Nephron progenitor cell (in vitro differentiated cells): Measurements from ENCODE around the gene CPNE5.

Experiments
- DNase-seq: peaks from one replicate; pipeline ENCODE4 v3.0.0; 2021
- H3K27ac Mint-ChIP-seq: 2 replicates; pipeline ENCODE4 v1.8.0; 2021; ENCODE audit warnings: mild to moderate bottlenecking, moderate library complexity, mixed read lengths
- H3K27me3 Mint-ChIP-seq: 2 replicates; pipeline ENCODE4 v1.8.0; 2021; ENCODE audit warnings: mild to moderate bottlenecking, low read depth, mixed read lengths; ENCODE audit not compliant: poor library complexity
- H3K36me3 Mint-ChIP-seq: 2 replicates; pipeline ENCODE4 v1.8.0; 2021; ENCODE audit warnings: low read depth, mixed read lengths
- H3K4me1 Mint-ChIP-seq: 2 replicates; pipeline ENCODE4 v1.8.0; 2021; ENCODE audit warnings: mixed read lengths
- H3K4me3 Mint-ChIP-seq: 2 replicates; pipeline ENCODE4 v1.8.0; 2021; ENCODE audit warnings: mild to moderate bottlenecking, moderate library complexity, mixed read lengths
- H3K9me3 Mint-ChIP-seq: 2 replicates; pipeline ENCODE4 v1.8.0; 2021; ENCODE audit warnings: mild to moderate bottlenecking, moderate library complexity, mixed read lengths
- CTCF ChIP-seq: fragments of 200-600 bp; sonication (generic); IDR thresholded peaks from 2 replicates; pipeline ENCODE4 v1.5.0; 2021; ENCODE audit warnings: antibody characterized with exemption

CPNE5 gene

DNA sequence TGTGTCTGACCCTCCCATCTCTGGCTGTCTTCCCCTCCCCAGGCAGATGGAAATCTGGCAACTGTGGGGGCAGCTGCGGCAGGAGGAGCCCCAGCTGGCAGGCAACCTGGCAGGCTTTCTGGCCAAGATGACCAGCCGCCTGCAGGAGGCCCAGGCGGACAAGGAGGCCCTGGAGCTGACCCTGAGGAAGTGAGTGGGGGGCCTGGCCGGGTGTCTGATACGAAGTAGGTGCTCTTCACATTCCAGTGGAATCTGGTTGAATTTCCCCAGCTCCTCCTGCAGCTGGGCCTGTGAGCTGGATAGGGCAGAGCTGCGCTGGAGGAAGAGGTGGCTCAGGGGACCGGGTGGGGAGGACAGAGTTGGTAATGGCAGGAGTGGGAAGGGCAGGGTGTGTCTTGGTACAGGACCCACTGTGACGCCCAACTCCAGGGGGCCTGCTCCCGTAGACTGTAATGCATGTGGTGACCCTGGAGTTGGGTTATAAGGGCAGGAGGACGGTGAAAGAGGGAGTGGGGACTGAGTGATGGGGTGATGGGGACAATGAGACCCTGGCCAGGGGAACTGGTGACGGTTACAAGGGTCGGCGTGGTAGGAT, 121.9 kb downstream of the CPNE5 start:
- Mint-ChIP-seq H3K27me3 (peaks cover 5% of the 10 kb centered on the region), H3K9me3 (no peaks in the 10 kb centered on the region), H3K27ac (no peak overlapping the region), H3K36me3 (no peaks in the 10 kb centered on the region), H3K4me3 (no peak overlapping the region), H3K4me1 (peaks cover 6% of the 10 kb centered on the region)
- no peak for DNase-seq
- TF ChIP-seq CTCF, result no peak

GRCh38 chr6:36716476-36717093, 122.7 kb downstream of the CPNE5 start:
- H3K27ac Mint-ChIP-seq, result no peak overlapping the region
- no peak for TF ChIP-seq CTCF
- no peaks in the 10 kb centered on the region for H3K9me3 Mint-ChIP-seq
- DNase-seq, result no peak
- H3K4me1 Mint-ChIP-seq, result peaks cover 6% of the 10 kb centered on the region
- no peaks in the 10 kb centered on the region for H3K36me3 Mint-ChIP-seq
- no peak overlapping the region for H3K4me3 Mint-ChIP-seq
- peaks cover 5% of the 10 kb centered on the region for H3K27me3 Mint-ChIP-seq

- Mint-ChIP-seq H3K4me3 (no peak overlapping the region), H3K9me3 (no peaks in the 10 kb centered on the region), H3K36me3 (no peaks in the 10 kb centered on the region), H3K27ac (no peak overlapping the region), H3K27me3 (peaks cover 6% of the 10 kb centered on the region), H3K4me1 (peaks cover 6% of the 10 kb centered on the region)
- no peak for DNase-seq
- TF ChIP-seq CTCF, result no peak
Observed at GRCh38 chr6:36715469-36715868, 123.8 kb downstream of the CPNE5 start.

GRCh38 chr6:36714511-36714910, 124.7 kb downstream of the CPNE5 start:
- no peak for TF ChIP-seq CTCF
- Mint-ChIP-seq H3K4me3 (no peak overlapping the region), H3K9me3 (no peaks in the 10 kb centered on the region), H3K27ac (no peak overlapping the region), H3K36me3 (no peaks in the 10 kb centered on the region), H3K4me1 (peaks cover 4% of the 10 kb centered on the region), H3K27me3 (peaks cover 9% of the 10 kb centered on the region)
- no peak for DNase-seq

DNA sequence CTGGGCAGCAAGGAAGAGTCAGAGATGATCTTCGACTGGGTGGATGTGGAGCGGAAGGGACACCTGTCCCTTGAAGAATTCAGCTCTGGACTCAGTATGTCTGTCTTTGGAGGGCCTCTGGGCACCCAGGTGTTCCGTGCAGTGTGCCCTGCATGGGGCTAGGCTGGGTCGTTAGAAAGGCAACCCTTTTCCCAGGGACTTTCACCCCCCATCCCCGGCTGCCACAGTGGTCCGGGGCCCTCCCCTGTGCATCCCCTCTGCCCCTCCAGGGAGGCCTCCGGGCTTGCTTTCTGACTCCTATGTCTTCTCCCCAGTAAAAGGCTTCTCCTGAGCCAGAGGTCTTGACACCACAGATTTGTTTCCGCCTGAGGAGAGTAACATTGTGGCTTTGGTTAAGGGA, 125.4 kb downstream of the CPNE5 start:
- H3K27ac Mint-ChIP-seq, result peak overlapping the region; percentile 42
- H3K36me3 Mint-ChIP-seq, result no peaks in the 10 kb centered on the region
- no peaks in the 10 kb centered on the region for H3K4me1 Mint-ChIP-seq
- TF ChIP-seq CTCF, result no peak
- no peak overlapping the region for H3K4me3 Mint-ChIP-seq
- peaks cover 9% of the 10 kb centered on the region for H3K27me3 Mint-ChIP-seq
- H3K9me3 Mint-ChIP-seq, result no peaks in the 10 kb centered on the region
- DNase-seq, result no peak

GRCh38 chr6:36712816-36713215, 126.4 kb downstream of the CPNE5 start:
- Mint-ChIP-seq H3K9me3 (no peaks in the 10 kb centered on the region), H3K36me3 (no peaks in the 10 kb centered on the region), H3K4me1 (no peaks in the 10 kb centered on the region), H3K27ac (no peak overlapping the region), H3K4me3 (no peak overlapping the region), H3K27me3 (peaks cover 5% of the 10 kb centered on the region)
- TF ChIP-seq CTCF, result no peak
- no peak for DNase-seq
